ENCODE data around the gene PAXX. TPM values are rescaled to one million over a fixed set of nuclear protein-coding genes. Genes with fewer than 3 reads are reported as not detected.
"Not testable (repeated sequence)": the region's sequence is repeated elsewhere in the genome, so short reads cannot be mapped to it uniquely, and the experiment has no call there.

The PAXX gene
- total RNA-seq, 1 experiment from 2014 or later = 46.0 TPM

DNA sequence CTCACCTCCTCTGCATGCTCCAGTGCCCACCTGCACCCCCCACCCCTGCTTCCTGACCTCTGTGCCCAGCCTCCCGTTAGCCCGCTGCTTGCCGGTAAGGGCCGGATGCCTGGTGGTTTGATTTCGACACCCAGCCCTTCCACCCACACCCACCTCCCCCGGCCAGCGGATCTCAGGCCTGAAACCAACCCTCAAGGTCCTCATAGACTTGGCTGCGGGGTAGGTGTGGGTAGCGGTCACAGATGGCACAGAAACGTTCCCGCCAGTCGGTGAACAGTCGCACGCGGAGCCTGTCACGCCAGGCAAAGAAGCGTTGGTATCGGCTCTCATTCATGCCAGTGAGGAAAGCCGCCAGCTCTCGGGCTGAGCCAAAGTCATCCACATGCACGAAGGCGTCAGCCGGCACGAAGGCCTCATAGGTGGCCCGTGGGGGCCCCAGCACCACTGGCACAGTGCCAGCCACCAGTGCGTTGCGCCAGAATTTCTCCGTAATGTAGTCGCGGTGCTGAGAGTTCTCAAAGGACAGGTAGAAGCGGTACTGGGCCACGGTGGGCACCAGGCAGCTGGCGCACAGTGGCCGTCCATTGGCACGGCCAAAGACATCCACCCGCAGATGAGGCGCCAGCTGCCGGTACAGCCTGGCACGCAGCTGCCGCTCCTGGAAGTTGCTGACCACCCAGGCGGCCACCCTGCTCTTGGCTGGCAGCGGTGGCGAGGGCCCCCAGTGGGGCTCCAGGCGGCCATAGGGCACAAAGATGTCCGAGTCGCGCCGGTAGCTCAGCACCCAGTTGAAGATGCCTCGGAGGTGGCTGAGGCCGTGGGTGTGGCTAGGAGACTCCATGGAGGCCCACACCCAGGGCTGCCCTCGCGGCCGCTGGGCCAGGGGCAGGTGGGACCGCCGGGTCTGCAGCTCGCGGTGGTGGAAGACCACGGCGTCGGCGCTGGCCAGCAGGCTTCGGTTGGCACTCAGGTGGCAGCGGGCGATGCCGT, 38.6 kb downstream of the PAXX start:
- no peak for DNase-seq (ENCODE audit: low read depth, low spot score)
- in situ Hi-C loops (cut with HindIII; ENCODE audit: low pct_unique_long_range_greater_than_20kb, low sequenced_read_pairs) = loop anchor here (25.0 kb wide), 1 partner anchor 94 kb away; the partner anchor contains the start of genes C8G and FBXW5

DNA sequence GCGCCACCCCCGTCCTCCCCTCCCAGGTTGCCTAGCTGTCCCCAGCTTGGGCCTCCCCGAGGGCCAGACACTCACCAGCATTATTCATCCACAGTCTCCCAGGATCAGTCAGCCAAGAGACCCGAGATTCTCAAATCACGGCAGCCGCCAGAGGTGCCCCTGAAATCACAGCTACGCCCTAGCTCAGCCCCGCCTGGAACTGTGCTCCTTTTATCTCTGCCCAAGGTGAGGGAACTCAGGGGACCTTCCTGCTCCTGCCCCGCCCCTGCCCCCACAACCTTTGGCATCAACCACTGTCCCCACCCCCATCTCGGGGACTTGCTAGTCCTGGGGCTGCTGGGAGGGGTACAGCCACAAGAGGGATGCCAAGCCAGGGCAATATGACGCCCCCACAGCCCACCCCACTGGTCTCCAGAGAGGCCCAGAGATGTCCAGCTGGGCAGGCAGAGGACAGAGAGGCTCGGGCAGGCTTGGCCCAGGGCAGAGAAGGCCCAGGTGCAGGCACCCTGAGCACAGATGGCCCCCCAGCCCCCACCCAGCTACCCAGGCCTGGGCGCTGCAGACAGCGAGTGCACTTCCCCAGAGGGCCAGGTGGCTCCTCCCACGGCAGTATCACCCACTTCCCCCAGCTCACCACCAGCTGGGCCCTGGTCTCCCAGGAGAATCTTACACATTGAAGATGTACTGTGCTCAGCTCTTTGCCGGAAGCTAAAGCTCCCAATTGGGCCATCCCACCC, 39.9 kb downstream of the PAXX start, which contains the start of gene FUT7:
TSS of gene FUT7 (minus strand) at position 185 of the 737 bp plus-strand sequence. CDS start at position 88, 97 bp downstream.
- in situ Hi-C loops (cut with HindIII; ENCODE audit: low pct_unique_long_range_greater_than_20kb, low sequenced_read_pairs) = loop anchor here (25.0 kb wide), 1 partner anchor 95 kb away; the partner anchor contains the start of genes C8G and FBXW5
- no peak for DNase-seq (ENCODE audit: low read depth, low spot score)

DNA sequence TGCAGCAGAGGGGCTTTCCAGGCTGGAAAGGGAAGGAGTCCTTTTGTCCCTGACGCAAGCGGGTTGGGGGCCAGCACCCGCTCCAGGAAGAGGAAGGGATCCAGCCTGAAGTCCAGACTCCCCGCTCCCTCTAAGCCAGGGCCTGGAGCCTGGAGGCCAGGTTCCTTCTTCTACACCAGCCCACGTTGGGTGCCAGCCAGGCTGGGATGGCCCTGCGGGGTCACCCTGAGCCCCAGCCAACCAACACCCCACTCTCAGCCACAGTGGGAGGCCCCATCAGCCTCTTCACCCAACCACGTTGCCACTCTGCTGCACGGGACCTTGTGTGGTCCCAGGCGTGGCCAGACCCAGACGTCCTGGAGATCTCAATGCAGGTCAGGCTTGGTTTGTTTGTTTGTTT, 40.6 kb downstream of the PAXX start:
- in situ Hi-C loops (cut with HindIII; ENCODE audit: low pct_unique_long_range_greater_than_20kb, low sequenced_read_pairs) = loop anchor here (25.0 kb wide), 1 partner anchor 96 kb away; the partner anchor contains the start of genes C8G and FBXW5
- no peak for DNase-seq (ENCODE audit: low read depth, low spot score)

DNA sequence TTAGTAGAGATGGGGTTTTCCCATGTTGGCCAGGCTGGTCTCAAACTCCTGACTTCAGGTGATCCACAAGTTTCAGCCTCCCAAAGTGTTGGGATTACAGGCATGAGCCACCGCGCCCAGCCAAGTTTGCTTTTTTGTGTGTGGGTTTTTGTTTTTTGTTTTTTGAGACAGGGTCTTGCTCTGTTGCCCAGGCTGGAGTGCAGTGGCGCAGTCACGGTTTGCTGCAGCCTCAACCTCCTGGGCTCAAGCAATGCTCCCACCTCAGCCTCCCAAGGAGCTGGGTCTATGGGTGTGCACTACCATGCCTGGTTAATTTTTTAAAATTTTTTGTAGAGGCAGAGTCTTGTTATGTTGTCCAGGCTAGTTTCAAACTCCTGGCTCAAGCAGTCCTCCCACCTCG, 41.3 kb downstream of the PAXX start:
- in situ Hi-C loops (cut with HindIII; ENCODE audit: low pct_unique_long_range_greater_than_20kb, low sequenced_read_pairs) = loop anchor here (25.0 kb wide), 1 partner anchor 96 kb away; the partner anchor contains the start of genes C8G and FBXW5
- not testable (repeated sequence) for DNase-seq (ENCODE audit: low read depth, low spot score)

DNA sequence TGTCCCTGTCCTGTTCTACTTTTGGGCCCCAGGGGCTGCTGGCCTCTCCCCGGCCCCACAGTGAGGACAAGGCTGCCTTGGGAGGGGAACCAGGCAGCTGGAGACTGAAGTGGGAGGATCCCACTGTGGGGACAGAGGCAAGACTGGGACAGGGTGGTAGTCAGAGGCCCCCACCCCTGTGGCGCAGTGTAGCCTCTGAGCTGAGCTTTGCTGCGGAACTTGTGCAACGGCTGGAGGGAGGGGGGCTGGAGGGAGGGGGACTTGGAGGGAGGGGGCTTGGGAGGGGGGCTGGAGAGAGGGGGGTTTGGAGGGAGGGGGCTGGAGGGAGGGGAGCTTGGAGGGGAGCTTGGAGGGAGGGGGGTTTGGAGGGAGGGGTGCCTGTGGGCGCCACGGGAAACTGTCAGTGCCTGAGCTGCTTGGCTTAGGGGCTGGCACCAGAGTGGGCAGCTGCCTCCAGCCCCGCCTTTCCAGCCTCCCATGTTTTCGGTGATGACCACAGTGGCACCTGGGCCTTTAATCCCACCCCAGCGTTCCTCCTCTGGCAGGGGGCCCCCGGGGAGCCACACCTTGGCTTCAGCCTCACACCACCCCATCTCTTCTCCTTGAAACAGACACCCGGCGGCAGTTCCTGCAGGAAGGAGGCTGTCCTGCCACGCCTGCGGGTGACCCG, 42.0 kb downstream of the PAXX start:
- no peak for DNase-seq (ENCODE audit: low read depth, low spot score)
- in situ Hi-C loops (cut with HindIII; ENCODE audit: low pct_unique_long_range_greater_than_20kb, low sequenced_read_pairs) = loop anchor here (25.0 kb wide), 1 partner anchor 97 kb away; the partner anchor contains the start of genes C8G and FBXW5

DNA sequence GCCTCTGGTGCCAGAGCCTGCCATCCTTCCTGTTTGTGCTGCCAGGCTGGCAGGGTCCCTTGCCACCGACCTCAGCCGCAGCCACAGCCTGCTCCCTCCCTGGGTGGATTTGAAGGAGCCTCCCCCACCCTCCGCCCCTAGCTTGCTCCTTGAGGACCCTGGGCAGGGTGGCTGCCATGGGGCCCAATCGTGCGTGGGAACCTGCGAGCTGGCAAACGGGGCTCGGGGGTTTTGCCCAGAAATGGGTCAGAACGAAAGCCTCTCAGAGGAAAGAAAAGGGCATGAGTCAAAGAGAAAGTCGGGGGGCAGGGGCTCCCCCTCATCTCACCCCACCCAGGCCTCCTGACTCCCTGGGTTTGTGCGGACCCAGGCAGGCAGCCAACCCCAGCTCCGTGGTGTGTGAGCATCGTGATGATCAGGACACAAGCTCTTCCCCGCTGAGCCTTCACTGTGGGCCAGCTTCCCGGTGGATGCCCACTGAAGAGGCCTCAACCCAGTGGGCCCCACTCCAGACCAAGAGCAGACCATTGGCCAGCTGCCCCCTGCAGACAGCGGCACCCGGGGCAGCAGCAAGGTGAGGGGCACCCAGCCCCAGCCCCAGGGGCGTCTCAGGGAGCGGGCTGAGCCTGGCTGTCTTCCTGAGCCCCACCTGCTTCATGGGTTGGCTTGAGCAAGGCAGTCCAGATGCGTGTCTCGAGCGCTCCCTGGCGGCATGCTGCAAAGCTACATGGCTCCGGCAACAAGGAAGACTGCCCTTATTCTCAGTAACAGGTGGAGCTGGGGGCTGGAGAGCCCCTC, 42.7 kb downstream of the PAXX start:
- DNase-seq (ENCODE audit: low read depth, low spot score) = peak; percentile 84
- in situ Hi-C loops (cut with HindIII; ENCODE audit: low pct_unique_long_range_greater_than_20kb, low sequenced_read_pairs) = loop anchor here (25.0 kb wide), 1 partner anchor 98 kb away; the partner anchor contains the start of genes C8G and FBXW5

DNA sequence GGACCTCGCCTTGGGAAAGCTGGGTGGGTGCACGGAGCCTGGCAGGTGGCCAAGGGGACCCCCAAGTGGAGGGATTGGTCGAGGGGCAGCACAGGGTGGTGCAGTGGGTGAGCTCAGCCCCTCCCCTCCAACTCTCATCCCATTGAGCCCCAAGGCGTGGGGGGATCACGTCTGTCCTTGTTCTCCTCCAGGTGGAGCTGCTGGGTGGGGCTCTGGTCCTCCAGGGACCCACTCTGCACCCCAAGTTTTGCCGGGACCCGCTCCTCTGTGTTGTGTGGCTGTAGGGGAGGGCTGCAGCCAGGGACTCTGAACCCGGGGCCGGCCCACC, 43.2 kb downstream of the PAXX start:
- DNase-seq (ENCODE audit: low read depth, low spot score) = no peak
- in situ Hi-C loops (cut with HindIII; ENCODE audit: low pct_unique_long_range_greater_than_20kb, low sequenced_read_pairs) = loop anchor here (25.0 kb wide), 1 partner anchor 98 kb away; the partner anchor contains the start of genes C8G and FBXW5

DNA sequence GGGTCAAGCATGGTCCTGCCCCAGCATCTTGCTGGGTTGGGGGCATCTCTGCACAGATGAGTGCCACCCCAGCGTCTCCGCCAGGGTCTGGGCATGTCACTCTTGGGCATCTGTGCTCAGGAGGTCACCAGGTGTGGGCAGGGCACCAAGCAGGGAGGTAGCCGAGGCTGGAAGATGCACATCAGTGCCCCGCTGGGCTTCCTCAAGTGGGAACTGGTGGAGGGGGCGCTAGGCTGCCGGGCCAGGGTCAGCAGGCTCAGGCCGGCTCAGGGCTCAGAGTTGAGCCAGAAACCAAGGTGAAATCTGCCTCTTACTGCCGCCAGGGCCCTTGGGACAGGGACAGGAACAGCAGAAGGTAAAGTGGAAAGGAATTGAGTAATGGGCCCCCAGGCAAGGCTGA, 43.7 kb downstream of the PAXX start:
- in situ Hi-C loops (cut with HindIII; ENCODE audit: low pct_unique_long_range_greater_than_20kb, low sequenced_read_pairs) = loop anchor here (25.0 kb wide), 1 partner anchor 99 kb away; the partner anchor contains the start of genes C8G and FBXW5
- no peak for DNase-seq (ENCODE audit: low read depth, low spot score)

DNA sequence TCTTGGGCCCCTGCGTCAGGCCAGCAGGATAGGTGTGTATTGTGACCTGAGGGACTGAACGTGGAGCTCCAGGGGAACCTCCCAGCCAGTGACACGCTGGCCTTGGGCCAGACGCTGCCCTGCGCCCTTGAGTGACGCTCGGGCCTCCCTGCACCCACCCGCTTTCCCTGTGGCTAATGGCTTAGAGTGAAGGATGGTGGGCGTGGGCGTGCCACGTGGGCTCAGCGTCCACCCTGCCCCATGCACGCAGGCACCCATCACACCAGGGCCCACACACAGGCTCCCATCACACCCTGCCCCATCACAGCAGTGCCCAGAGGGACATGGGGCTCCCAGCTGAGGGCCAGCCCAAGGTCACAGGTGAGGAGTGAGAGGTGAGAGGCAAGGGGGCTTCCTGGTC, 44.8 kb downstream of the PAXX start:
- in situ Hi-C loops (cut with HindIII; ENCODE audit: low pct_unique_long_range_greater_than_20kb, low sequenced_read_pairs) = loop anchor here (25.0 kb wide), 1 partner anchor 100 kb away; the partner anchor contains the start of genes C8G and FBXW5

DNA sequence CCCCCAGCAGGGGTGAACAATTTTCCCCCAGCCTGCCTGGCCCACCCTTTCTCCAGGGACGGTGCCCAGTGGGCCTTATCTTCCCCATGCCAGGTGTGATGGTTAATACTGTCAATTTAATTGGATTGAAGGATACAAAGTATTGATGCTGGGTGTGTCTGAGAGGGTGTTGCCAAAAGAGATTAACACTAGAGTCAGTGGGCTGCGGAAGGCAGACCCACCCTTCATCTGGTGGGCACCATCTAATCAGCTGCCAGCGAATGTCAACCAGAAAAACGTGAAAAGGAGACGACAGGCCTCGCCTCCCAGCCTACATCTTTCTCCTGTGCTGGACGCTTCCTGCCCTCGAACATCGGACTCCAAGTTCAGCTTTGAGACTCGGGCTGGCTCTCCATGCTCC, 45.3 kb downstream of the PAXX start:
- in situ Hi-C loops (cut with HindIII; ENCODE audit: low pct_unique_long_range_greater_than_20kb, low sequenced_read_pairs) = loop anchor here (25.0 kb wide), 1 partner anchor 100 kb away; the partner anchor contains the start of genes C8G and FBXW5

More for the DNA sequence above, 44.8 kb downstream of the PAXX start:
- DNase-seq (ENCODE audit: low read depth, low spot score) = no peak

DNA sequence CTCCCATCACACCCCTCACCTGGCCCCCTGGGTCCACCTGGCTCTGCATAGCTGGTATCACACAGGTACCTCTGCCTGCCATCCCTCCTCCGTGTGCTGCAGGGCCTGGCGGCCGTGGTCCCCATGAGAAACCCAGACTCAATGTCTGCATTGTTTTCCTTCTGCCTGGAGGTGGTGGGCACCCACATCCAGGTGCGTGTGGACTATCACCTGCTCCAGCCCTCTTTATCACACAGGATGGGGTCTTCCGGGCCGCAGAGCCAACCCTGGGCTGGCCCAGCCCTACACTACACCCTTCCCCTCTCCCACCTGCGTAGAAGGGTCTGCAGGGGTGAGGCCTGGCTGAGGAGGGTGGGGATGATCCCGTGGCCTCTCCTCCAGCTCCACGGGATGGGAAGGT, 46.7 kb downstream of the PAXX start:
- in situ Hi-C loops (cut with HindIII; ENCODE audit: low pct_unique_long_range_greater_than_20kb, low sequenced_read_pairs) = loop anchor here (25.0 kb wide), 1 partner anchor 102 kb away; the partner anchor contains the start of genes C8G and FBXW5

More for the DNA sequence above, 45.3 kb downstream of the PAXX start:
- no peak for DNase-seq (ENCODE audit: low read depth, low spot score)

DNA sequence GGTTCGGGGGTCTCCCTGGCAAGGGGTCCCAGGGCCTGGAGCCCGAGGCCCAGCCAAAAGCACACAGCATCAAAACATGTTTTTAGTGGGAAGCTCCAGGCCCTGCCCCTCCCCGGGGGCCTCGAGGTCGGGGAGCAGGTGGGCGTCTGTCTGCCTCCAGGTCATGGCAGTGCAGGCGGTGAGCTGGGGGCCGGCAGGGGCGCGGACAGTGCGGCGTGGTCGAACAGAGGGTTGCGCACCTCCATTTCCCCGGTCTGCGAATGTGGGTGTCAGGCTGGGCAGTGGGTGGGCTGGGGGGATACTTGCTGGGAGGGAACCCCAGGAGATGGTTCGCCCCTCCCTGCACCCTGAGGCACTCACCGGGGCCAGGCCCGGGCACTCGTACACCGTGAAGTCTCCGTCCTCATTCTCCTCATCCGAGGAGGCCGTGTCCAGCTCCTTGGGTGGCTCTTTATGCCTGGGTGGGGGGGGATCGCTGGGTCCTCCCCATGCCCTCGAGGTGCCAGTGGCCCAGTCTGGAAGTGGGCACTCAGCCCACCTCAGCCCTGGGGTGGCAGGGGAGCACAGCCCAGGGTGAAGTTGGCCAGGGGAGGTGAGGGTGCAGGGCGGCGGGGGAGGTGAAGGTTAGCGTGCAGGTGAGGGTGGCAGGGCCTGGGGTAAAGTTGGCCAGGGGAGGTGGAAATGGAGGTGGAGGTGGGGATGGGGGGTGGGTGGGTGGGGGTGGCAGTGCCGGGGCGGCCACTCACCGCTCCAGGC, 47.6 kb downstream of the PAXX start:
- in situ Hi-C loops (cut with HindIII; ENCODE audit: low pct_unique_long_range_greater_than_20kb, low sequenced_read_pairs) = loop anchor here (25.0 kb wide), 1 partner anchor 102 kb away; the partner anchor contains the start of genes C8G and FBXW5
- no peak for DNase-seq (ENCODE audit: low read depth, low spot score)

More for the DNA sequence above, 46.7 kb downstream of the PAXX start:
- no peak for DNase-seq (ENCODE audit: low read depth, low spot score)

DNA sequence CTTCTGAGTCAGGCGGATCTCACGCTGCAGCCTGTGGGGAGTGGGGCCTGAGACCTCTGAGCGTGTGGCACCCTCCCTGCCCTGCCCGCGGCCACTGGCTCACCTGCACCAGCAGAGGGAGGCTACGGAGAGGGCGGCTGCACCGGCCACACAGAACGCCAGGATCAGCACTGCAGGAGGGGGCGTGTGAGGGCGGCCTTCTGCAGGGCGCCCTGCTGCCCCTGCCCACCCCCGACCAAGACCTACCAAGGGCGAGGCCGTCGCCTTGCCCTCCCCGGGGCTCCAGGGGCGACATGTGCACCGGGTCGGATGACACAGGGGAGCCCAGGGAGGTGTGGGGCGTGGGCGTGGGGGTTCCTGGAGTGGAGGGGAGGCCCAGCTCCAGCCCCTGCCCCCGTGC, 48.3 kb downstream of the PAXX start:
- in situ Hi-C loops (cut with HindIII; ENCODE audit: low pct_unique_long_range_greater_than_20kb, low sequenced_read_pairs) = loop anchor here (25.0 kb wide), 1 partner anchor 103 kb away; the partner anchor contains the start of genes C8G and FBXW5
- no peak for DNase-seq (ENCODE audit: low read depth, low spot score)

DNA sequence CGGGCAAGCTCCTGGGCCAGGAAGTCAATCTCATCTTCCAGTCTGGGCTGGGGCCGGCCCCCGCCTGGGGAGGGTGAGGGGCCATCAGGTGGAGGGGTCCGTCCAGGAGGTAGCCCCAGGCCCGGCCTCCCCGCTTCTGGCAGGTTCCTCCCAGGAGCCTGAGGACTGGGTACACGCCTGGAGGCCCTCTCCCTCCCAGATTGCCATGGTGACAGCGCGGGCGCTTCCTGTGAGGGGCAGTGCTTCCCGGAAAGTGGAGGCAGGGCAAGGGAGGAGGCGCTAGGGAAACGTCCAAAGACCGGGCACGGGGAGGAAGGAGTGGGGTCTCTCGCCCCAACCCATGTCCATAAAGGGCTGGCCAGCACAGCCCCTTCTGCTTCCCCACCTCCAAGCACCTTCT, 48.9 kb downstream of the PAXX start:
- in situ Hi-C loops (cut with HindIII; ENCODE audit: low pct_unique_long_range_greater_than_20kb, low sequenced_read_pairs) = loop anchor here (25.0 kb wide), 1 partner anchor 104 kb away; the partner anchor contains the start of genes C8G and FBXW5

More for the DNA sequence above, 48.9 kb downstream of the PAXX start:
- no peak for DNase-seq (ENCODE audit: low read depth, low spot score)
